Tibial nerve (tissue), 4 donors: ENCODE data around the gene NSMCE4A.

Source experiments
- CTCF ChIP-seq, 5 experiments: fragments of 200-600 bp in 3 of 5; fragments of 450-650 bp in 2 of 5; sonication (generic) in 3 of 5; IDR thresholded peaks; one replicate each; pipeline ENCODE4 v1.5.1; 2016 to 2019; ENCODE audit warnings: antibody characterized with exemption in 5 of 5, mild to moderate bottlenecking in 3 of 5, moderate library complexity in 2 of 5
- EP300 ChIP-seq, 2 donors: sonication (generic); formaldehyde crosslinking; IDR thresholded peaks; one replicate each; pipeline ENCODE4 v1.6.1; 2017; ENCODE audit warnings: antibody characterized with exemption in 2 of 2, mild to moderate bottlenecking in 1 of 2

- TF ChIP-seq CTCF (IDR thresholded peaks at IDR 0.05): peak in 3 of 5 experiments; percentile 75 to 85 (median 83)
- TF ChIP-seq EP300 (IDR thresholded peaks at IDR 0.05): no peak
These were observed 474 bp upstream of the NSMCE4A start for GRCh38 chr10:121975295-121976086.
